HG02623 (cell line): ENCODE measurements around the gene SON.
A peak's percentile ranks its signal among the peaks of the same experiment; 100 is the strongest.

ENCODE experiments used
- ATAC-seq: cut with Tn5 transposase; IDR thresholded peaks from one replicate; pipeline ENCODE4 v1.9.1; 2021; ENCODE audit warnings: moderate library complexity; ENCODE audit not compliant: unreplicated experiment

SON gene

DNA sequence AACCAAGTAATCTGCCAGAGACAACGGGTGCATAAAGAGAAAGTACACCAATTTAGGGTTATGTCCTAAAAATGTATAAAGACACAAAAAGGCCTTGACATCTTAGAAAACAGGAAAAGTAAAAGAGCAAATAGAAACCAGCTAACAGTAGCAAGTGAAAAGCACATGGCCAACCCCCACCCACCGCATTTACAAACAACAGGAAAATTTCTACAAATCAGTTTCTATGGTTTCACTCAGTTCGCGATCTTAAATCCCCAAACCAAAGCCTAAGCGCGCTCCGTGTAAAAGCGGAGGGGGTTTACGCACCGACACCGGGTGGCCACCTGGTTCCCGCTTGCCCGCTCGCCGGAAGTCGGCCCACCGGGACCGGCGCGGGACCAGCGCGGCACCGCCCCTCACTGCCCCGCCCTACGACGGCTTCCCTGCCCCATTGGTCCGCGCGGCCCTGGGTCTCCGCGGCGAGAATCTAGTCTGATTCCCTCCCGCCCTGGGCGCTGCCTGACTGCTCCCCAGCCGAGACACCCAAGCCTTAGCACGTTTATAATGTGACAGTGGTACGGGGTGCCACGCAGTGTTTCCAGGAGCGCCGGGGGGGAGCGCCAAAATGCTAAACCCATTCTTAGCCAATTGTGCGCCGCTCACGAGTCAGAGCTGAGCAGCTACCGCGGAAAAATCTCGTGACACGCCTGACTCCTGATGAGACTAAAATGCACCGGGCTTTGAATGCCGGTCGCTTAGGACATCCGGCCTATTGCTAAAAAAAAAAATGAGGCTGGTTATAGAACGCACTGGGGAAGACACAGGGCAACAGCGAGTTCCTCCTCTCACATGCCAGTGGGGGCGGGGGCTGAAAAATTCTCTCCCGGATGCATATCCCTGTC lies 840 bp upstream of the SON start, which contains the start of gene GART:
Gene GART (minus strand): TSS at position 362 of the 884 bp plus-strand sequence. CDS start 2,802 bp downstream, outside the sequence.
- ATAC-seq: peak; percentile 36

DNA sequence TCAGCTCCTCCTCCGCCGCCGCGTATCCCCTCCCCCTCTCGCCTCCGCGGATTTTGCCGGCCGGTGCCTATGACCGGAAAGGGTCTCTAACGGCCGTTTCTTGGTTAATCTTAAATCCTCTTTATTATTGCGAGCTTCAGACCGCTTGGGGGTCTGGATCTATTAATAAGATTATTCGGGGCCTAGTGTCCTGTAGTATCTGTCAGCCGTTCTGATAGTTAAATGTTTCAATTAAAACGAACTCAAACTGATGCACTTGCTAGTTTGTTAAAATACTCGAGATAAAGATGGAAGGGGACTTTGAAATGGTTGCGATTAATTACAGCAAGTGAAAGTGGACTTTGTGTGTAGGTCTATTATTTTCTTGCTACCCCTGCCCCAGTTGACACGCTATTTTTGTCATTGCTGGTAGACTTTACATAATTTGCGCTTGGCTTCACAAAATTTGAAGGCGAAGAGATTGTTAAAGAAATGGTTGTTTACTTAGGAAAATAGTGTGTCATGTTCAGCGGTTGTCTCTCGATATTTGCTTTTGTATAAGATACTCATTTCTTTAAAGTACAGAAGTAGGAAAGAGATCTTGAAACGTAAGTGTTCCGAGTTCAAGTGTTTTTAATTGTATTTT lies 779 bp downstream of the SON start:
- no peak for ATAC-seq

DNA sequence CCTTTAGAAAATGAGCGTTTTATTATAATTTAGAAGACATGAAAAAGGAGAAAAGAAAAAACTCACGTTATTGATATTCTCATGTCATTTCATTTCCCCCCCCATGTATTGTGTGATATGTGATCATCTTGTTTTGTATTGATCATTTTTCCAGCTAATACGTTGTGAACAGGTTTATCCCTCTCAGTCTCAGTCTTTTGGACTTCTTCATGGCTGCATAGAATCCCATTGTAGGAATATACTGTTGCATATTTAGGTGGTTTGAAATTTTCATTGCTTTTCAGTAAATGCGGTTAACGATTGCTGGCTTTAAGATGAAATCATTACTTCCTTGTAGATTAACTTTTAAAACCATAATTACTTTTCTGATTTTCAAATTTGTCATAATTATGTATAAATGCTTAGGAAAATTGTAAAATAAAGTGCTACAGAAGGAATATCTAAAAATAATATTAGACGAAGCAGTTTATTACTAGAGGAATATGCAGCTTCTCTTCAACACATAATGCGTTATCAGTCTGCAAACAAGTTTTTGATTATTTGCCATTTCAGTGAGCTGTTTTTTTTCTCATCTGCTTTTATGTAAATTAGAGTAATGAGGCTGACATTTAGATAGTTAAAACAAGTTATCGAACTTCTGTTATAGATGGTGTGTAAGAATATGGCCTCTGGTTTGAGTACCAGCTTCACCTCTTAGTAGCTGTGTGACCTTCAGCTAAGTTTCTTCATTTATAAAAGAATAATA lies 1.8 kb downstream of the SON start:
- no peak for ATAC-seq

DNA sequence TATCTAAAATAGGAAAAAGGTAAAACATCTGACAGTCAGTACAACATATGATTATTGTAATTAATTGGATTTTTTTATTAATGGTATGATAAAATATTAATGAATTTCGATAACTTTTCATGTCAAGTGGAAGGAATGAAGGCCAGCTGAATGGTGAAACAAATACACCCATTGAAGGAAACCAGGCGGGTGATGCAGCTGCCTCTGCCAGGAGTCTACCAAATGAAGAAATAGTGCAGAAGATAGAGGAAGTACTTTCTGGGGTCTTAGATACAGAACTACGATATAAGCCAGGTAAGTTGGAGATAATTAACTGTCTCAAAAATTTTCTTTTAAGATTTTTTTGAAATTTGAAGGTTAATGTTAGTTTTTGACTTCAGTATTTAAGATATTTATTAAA lies 3.2 kb downstream of the SON start:
- ATAC-seq: no peak

DNA sequence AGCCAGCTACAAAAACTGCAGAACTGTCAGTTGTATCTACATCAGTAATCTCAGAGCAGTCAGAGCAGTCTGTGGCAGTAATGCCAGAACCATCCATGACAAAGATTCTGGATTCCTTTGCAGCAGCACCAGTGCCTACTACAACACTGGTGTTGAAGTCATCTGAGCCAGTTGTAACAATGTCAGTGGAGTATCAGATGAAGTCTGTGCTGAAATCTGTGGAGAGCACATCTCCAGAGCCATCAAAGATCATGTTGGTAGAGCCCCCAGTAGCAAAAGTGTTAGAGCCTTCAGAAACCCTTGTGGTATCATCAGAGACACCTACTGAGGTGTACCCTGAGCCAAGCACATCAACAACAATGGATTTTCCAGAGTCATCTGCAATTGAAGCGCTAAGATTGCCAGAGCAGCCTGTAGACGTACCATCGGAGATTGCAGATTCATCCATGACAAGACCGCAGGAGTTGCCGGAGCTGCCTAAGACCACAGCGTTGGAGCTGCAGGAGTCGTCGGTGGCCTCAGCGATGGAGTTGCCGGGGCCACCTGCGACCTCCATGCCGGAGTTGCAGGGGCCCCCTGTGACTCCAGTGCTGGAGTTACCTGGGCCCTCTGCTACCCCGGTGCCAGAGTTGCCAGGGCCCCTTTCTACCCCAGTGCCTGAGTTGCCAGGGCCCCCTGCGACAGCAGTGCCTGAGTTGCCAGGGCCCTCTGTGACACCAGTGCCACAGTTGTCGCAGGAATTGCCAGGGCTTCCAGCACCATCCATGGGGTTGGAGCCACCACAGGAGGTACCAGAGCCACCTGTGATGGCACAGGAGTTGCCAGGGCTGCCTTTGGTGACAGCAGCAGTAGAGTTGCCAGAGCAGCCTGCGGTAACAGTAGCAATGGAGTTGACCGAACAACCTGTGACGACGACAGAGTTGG lies 7.3 kb downstream of the SON start:
- ATAC-seq: no peak

DNA sequence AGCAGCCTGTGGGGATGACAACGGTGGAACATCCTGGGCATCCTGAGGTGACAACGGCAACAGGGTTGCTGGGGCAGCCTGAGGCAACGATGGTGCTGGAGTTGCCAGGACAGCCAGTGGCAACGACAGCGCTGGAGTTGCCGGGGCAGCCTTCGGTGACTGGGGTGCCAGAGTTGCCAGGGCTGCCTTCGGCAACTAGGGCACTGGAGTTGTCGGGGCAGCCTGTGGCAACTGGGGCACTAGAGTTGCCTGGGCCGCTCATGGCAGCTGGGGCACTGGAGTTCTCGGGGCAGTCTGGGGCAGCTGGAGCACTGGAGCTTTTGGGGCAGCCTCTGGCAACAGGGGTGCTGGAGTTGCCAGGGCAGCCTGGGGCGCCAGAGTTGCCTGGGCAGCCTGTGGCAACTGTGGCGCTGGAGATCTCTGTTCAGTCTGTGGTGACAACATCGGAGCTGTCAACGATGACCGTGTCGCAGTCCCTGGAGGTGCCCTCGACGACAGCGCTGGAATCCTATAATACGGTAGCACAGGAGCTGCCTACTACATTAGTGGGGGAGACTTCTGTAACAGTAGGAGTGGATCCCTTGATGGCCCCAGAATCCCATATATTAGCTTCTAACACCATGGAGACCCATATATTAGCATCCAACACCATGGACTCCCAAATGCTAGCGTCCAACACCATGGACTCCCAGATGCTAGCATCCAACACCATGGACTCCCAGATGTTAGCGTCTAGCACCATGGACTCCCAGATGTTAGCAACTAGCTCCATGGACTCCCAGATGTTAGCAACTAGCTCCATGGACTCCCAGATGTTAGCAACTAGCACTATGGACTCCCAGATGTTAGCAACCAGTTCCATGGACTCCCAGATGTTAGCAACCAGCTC lies 8.2 kb downstream of the SON start:
- no peak for ATAC-seq

DNA sequence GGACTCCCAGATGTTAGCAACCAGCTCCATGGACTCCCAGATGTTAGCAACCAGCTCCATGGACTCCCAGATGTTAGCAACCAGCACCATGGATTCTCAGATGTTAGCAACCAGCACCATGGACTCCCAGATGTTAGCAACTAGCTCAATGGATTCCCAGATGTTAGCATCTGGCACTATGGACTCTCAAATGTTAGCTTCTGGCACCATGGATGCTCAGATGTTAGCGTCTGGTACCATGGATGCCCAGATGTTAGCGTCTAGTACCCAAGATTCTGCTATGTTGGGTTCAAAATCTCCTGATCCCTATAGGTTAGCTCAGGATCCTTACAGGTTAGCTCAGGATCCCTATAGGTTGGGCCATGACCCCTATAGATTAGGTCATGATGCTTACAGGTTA lies 8.8 kb downstream of the SON start:
- ATAC-seq: no peak

DNA sequence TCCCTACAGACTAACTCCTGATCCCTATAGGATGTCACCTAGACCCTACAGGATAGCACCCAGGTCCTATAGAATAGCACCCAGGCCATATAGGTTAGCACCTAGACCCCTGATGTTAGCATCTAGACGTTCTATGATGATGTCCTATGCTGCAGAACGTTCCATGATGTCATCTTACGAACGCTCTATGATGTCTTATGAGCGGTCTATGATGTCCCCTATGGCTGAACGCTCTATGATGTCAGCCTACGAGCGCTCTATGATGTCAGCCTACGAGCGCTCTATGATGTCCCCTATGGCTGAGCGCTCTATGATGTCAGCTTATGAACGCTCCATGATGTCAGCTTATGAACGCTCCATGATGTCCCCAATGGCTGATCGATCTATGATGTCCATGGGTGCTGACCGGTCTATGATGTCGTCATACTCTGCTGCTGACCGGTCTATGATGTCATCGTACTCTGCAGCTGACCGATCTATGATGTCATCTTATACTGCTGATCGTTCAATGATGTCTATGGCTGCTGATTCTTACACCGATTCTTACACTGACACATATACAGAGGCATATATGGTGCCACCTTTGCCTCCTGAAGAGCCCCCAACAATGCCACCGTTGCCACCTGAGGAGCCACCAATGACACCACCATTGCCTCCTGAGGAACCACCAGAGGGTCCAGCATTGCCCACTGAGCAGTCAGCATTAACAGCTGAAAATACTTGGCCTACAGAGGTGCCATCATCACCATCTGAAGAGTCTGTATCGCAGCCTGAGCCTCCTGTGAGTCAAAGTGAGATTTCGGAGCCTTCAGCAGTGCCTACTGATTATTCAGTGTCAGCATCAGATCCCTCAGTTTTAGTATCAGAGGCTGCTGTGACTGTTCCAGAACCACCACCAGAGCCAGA lies 9.5 kb downstream of the SON start:
- no peak for ATAC-seq

DNA sequence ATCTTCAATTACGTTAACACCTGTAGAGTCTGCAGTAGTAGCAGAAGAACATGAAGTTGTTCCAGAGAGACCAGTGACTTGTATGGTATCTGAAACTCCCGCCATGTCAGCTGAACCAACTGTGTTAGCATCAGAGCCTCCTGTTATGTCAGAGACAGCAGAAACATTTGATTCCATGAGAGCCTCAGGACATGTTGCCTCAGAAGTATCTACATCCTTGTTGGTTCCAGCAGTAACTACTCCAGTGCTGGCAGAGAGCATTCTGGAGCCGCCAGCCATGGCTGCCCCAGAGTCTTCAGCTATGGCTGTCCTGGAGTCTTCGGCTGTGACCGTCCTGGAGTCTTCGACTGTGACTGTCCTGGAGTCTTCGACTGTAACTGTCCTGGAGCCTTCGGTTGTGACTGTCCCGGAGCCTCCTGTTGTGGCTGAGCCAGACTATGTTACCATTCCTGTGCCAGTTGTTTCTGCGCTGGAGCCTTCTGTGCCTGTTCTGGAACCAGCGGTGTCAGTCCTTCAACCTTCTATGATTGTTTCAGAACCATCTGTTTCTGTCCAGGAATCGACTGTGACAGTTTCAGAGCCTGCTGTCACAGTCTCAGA lies 10.3 kb downstream of the SON start:
- ATAC-seq: no peak

DNA sequence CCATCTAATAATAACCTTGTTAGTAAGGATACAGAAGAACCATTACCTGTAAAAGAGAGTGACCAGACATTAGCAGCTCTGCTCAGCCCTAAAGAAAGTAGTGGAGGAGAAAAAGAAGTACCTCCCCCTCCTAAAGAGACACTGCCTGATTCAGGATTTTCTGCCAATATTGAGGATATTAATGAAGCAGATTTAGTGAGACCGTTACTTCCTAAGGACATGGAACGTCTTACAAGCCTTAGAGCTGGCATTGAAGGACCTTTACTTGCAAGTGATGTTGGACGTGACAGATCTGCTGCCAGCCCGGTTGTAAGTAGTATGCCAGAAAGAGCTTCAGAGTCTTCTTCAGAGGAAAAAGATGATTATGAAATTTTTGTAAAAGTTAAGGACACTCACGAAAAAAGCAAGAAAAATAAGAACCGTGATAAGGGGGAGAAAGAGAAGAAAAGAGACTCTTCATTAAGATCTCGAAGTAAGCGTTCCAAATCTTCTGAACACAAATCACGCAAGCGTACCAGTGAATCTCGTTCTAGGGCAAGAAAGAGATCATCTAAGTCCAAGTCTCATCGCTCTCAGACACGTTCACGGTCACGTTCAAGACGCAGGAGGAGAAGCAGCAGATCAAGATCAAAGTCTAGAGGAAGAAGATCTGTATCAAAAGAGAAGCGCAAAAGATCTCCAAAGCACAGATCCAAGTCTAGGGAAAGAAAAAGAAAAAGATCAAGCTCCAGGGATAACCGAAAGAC lies 11.6 kb downstream of the SON start:
- no peak for ATAC-seq

DNA sequence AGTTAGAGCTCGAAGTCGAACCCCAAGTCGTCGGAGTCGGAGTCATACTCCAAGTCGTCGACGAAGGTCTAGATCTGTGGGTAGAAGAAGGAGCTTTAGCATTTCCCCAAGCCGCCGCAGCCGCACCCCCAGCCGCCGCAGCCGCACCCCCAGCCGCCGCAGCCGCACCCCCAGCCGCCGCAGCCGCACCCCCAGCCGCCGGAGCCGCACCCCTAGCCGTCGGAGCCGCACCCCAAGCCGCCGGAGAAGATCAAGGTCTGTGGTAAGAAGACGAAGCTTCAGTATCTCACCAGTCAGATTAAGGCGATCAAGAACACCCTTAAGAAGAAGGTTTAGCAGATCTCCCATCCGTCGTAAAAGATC lies 12.1 kb downstream of the SON start:
- ATAC-seq: no peak

DNA sequence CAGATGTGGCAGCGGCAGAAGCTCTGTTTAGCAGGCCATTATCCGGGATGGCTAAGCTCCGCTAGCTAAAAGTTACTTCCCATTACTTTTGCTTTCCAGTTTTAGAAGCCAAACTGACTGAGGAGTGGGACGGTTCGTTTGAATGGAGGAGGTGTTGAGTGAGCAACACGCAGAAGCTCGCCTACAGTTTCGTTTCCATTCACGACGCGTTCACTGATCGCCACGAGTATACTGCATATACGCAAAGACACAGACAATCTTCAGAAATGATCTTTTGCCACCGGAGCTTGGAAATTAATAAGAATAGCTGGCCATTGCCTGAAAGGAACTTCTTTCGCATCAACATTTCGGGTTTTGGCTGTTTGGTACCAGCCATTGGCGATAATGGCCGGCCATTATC lies 14.6 kb downstream of the SON start:
- ATAC-seq: no peak

DNA sequence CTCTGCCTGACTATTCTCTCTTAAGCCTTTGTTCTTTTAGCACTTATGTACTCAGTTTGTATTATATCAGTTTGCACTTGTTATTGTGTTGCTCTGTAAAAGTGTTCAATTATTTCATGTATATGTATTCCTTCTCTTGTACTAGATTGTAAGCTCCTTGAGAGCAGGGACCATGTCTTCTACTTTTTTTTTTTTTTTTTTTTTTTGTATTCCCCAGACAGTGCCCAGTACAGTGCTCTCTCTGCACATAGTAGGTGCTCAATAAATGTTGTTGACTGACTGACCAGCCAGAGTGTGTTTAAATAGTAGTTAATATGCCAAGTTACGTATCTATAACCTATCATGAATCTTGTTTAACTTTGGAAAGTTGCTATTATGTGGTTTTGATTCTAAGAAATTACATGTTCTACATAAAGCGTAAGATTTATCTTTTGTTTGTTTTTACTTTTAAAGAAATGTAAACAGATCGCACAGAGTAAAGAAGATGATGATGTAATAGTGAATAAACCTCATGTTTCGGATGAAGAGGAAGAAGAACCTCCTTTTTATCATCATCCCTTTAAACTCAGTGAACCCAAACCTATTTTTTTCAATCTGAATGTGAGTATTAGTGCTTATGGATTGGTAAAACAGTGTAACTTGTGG lies 16.1 kb downstream of the SON start:
- ATAC-seq: no peak

DNA sequence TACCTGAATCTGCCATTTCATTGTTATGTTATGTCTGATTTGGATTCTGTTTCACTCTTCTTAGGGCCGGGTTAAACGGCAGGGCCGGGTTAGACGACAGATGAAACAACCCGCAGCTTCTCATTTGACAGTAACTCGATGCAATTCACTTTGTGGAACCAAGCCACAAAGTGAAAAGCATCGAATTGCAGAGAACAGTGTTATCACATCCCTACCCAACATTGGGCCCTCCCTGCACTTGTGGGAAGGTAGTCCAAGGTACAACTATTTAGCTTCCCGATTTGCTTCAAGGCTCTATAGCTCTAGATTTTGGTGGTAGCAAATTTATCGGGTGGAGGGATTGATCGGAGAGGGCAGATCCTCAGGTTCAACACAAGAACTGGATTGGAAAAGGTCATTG lies 17.0 kb downstream of the SON start:
- ATAC-seq: no peak

DNA sequence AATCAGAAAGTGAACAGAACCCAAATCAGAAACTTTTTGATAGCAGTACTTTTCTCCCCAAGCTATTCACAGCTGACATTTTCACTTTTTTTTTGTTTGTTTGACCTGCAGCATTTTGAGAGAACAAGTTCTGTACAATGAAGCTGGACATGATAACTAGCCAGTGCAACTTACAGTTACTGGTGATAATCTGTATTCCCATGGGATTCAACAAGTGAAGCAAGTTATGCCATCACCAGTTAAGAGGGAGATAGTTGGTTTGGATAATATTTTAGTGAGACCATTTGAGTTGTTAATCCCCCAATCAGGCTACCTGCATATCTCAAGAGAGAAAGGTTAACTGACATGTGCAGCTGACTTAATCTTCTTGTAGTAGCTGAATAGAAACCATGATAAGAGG lies 18.1 kb downstream of the SON start:
- no peak for ATAC-seq

DNA sequence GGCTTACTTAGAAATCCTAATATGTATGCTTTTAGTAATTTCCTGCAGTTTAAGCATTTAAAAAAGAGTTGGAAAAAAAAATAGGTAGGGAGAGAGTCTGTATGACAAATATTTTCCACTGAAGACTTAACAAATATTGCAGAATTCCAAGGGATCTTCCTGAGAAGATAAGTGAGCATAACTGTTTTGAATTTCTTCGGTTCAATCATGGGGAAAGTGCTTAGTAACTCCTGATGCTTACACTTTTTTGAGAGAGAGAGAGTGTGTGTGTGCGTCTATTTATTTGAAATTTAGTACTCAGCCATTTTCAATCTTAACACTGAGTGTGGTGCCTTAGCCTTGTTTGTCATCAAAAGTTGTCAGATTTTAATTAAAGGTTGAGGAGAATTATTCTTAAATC lies 18.5 kb downstream of the SON start:
- no peak for ATAC-seq

DNA sequence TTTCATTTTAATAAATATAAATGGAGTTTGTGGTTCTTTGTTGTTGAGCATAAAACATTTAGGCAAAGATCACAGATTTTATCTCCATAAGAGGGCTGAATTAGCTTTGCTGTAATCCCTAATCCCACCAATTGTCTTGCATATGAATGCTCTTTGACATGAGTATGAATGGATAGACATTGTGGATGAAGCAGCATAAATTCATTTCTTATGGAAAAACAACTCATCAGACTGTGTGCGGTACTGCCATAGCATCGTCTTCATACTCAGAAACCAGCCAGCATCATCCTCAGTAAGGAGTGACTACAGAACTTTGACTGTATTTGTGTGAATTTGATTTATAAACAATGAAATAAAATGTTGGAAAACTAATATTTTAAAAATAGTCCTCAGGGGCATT lies 19.6 kb downstream of the SON start:
- ATAC-seq: no peak
